DOHH2 (cell line): ENCODE results near the gene GPC6.

Experiments
- H3F3A ChIP-seq: fragments of 200-600 bp; sonication (generic), shearing (Covaris generic); 2 replicates; pipeline ENCODE4 v1.6.0; 2016; ENCODE audit warnings: antibody characterized with exemption, mild to moderate bottlenecking; ENCODE audit not compliant: control insufficient read depth, insufficient read depth
- H3K27ac ChIP-seq: fragments of 200-600 bp; sonication (generic); 2 replicates; pipeline ENCODE4 v1.5.1; 2014; ENCODE audit warnings: low read depth, mild to moderate bottlenecking, low read length, moderate library complexity
- H3K27me3 ChIP-seq: fragments of 200-600 bp; sonication (generic); 2 replicates; pipeline ENCODE4 v1.6.1; 2014; ENCODE audit warnings: mild to moderate bottlenecking, low read length, mixed read lengths; ENCODE audit not compliant: control insufficient read depth
- H3K36me3 ChIP-seq: fragments of 200-600 bp; sonication (generic); 2 replicates; pipeline ENCODE4 v1.6.1; 2014; ENCODE audit warnings: mild to moderate bottlenecking, low read length, moderate library complexity, mixed read lengths; ENCODE audit not compliant: control insufficient read depth
- H3K4me1 ChIP-seq: fragments of 200-600 bp; sonication (generic); 2 replicates; pipeline ENCODE4 v1.6.1; 2014; ENCODE audit warnings: mild to moderate bottlenecking, low read length, mixed read lengths; ENCODE audit not compliant: control insufficient read depth
- H3K4me2 ChIP-seq: fragments of 200-600 bp; sonication (generic); 2 replicates; pipeline ENCODE4 v1.6.0; 2014; ENCODE audit warnings: mild to moderate bottlenecking, low read length, moderate library complexity
- H3K4me3 ChIP-seq: fragments of 200-600 bp; sonication (generic); 2 replicates; pipeline ENCODE4 v1.5.1; 2014; ENCODE audit warnings: mild to moderate bottlenecking, low read length, mixed read lengths
- H3K79me2 ChIP-seq: fragments of 200-600 bp; sonication (generic); 2 replicates; pipeline ENCODE4 v1.6.1; 2014; ENCODE audit warnings: mild to moderate bottlenecking, low read length, mixed read lengths; ENCODE audit not compliant: control insufficient read depth
- H3K9me2 ChIP-seq: fragments of 200-600 bp; sonication (generic); replicated peaks from 2 replicates; pipeline ENCODE4 v1.6.1; 2014; ENCODE audit warnings: mild to moderate bottlenecking, low read length, mixed read lengths; ENCODE audit not compliant: control insufficient read depth
- H3K9me3 ChIP-seq: fragments of 200-600 bp; sonication (generic); 2 replicates; pipeline ENCODE4 v1.6.1; 2014; ENCODE audit warnings: antibody characterized with exemption, low read length, mixed read lengths; ENCODE audit not compliant: control insufficient read depth, insufficient read depth
- H4K20me1 ChIP-seq: fragments of 200-600 bp; sonication (generic); 2 replicates; pipeline ENCODE4 v1.6.0; 2014; ENCODE audit warnings: low read depth, mild to moderate bottlenecking, antibody characterized with exemption, low read length, moderate library complexity; ENCODE audit not compliant: control insufficient read depth, insufficient read depth
- EZH2phosphoT487 ChIP-seq: fragments of 200-600 bp; sonication (generic); IDR thresholded peaks from 2 replicates; pipeline ENCODE4 v1.6.1; 2017; ENCODE audit warnings: borderline replicate concordance, mild to moderate bottlenecking, antibody characterized with exemption, low read length, moderate library complexity, mixed read lengths
- TF ChIP-seq, protein P1 (sequence below): fragments of 200-600 bp; sonication (generic); IDR thresholded peaks from one replicate; pipeline ENCODE4 v1.5.1; 2014; ENCODE audit warnings: antibody characterized with exemption, mild to moderate bottlenecking, low read depth, low read length; ENCODE audit not compliant: poor library complexity, severe bottlenecking

GPC6 gene

DNA sequence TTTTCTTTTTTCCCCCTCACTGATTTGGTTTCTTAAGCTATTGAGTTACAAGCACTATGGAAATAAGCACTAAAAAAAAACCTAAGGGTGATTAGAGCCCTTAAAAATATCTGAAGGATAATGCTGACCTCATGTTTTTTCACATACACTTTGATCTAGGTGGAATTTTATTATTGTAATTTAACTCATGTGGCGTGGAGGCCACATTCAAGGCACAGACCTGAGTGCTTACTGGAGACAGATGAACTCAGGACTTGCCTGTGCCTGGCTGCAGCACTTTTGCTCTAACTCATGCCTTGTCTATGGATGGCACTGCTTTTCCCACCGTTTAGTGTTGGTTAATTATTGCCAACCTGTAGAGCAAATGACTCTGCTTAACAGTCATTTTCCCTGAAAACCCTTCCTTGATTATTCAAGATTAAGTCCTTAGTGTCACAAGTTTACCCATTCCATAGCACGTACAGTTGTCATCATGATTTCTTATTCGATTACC, 541.4 kb downstream of the GPC6 start:
- no peaks in the 10 kb centered on the region for H3K27me3 ChIP-seq
- no peaks in the 10 kb centered on the region for H3K9me2 ChIP-seq
- TF ChIP-seq EZH2phosphoT487, result no peak
- TF ChIP-seq, protein P1, sequence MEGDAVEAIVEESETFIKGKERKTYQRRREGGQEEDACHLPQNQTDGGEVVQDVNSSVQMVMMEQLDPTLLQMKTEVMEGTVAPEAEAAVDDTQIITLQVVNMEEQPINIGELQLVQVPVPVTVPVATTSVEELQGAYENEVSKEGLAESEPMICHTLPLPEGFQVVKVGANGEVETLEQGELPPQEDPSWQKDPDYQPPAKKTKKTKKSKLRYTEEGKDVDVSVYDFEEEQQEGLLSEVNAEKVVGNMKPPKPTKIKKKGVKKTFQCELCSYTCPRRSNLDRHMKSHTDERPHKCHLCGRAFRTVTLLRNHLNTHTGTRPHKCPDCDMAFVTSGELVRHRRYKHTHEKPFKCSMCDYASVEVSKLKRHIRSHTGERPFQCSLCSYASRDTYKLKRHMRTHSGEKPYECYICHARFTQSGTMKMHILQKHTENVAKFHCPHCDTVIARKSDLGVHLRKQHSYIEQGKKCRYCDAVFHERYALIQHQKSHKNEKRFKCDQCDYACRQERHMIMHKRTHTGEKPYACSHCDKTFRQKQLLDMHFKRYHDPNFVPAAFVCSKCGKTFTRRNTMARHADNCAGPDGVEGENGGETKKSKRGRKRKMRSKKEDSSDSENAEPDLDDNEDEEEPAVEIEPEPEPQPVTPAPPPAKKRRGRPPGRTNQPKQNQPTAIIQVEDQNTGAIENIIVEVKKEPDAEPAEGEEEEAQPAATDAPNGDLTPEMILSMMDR, result no peak
- no peaks in the 10 kb centered on the region for H3K36me3 ChIP-seq
- no peaks in the 10 kb centered on the region for H4K20me1 ChIP-seq
- H3K4me1 ChIP-seq, result no peaks in the 10 kb centered on the region
- no peaks in the 10 kb centered on the region for H3K79me2 ChIP-seq
- no peak overlapping the region for H3K4me3 ChIP-seq
- H3K9me3 ChIP-seq, result no peaks in the 10 kb centered on the region
- H3K4me2 ChIP-seq, result no peak overlapping the region
- no peak overlapping the region for H3K27ac ChIP-seq
- no peaks in the 10 kb centered on the region for H3F3A ChIP-seq

DNA sequence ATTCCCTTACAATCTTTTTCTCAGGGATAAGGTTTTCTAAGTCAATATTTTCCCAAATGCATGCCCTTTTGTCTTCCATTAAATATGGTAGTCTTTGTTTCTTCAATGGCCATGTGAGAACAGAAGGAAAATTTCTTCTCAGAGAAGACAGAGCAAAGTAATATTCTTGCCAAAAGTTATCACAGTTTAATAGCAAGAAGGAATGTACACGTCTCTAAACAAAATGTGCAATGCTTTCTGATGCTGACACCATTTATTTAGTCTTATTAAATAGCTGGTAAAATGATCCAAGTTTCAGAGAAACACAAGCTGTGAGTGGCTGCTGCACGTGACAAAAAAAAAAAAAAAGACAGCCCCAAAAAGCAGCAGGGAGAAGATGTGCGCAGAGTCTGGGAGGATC, 542.5 kb downstream of the GPC6 start:
- Histone ChIP-seq H3K27me3 (no peaks in the 10 kb centered on the region), H3K36me3 (no peaks in the 10 kb centered on the region), H4K20me1 (no peaks in the 10 kb centered on the region), H3K27ac (no peak overlapping the region), H3K9me3 (no peaks in the 10 kb centered on the region), H3K4me2 (no peak overlapping the region), H3K4me3 (no peak overlapping the region), H3K79me2 (no peaks in the 10 kb centered on the region), H3K9me2 (no peaks in the 10 kb centered on the region), H3K4me1 (no peaks in the 10 kb centered on the region), H3F3A (no peaks in the 10 kb centered on the region)
- TF ChIP-seq EZH2phosphoT487, result no peak
- TF ChIP-seq, protein P1, result no peak

DNA sequence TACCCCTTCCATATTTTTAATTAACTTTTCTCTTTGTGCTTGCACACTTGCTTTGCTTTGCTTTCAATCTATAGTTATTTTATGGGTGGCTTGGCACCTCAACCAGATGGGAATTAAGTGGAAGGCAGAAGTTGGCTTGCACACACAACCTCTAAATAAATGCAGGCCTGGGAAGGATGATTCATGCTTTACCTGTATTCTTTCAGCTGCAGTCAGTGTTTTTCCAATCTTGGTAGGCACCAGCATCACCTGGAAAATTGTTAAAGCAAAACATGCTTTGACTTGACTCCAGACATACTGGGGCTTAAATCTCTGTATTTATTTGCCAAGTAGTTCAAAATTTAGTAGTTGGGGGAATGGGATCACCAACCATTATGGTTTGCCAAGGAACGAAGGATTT, 543.0 kb downstream of the GPC6 start:
- Histone ChIP-seq H3F3A (no peaks in the 10 kb centered on the region), H3K4me1 (no peaks in the 10 kb centered on the region), H4K20me1 (no peaks in the 10 kb centered on the region), H3K4me2 (no peak overlapping the region), H3K36me3 (no peaks in the 10 kb centered on the region), H3K79me2 (no peaks in the 10 kb centered on the region), H3K27ac (no peak overlapping the region), H3K9me3 (no peaks in the 10 kb centered on the region), H3K9me2 (no peaks in the 10 kb centered on the region), H3K4me3 (no peak overlapping the region), H3K27me3 (no peaks in the 10 kb centered on the region)
- TF ChIP-seq, protein P1, result no peak
- no peak for TF ChIP-seq EZH2phosphoT487
